ENCODE measurements around the gene MSANTD2.

Gene MSANTD2

GRCh38 chr11:124752471-124753102 lies 47.6 kb downstream of the MSANTD2 start:
- no peak for DNase-seq

GRCh38 chr11:124751741-124752470 lies 48.3 kb downstream of the MSANTD2 start, which contains the start of gene VSIG2:
VSIG2 (minus strand) TSS chr11:124752255; CDS start chr11:124752137, 118 bp downstream.
- DNase-seq = no peak

- no peak for DNase-seq
Observed at GRCh38 chr11:124751391-124751740, 48.8 kb downstream of the MSANTD2 start.

DNA sequence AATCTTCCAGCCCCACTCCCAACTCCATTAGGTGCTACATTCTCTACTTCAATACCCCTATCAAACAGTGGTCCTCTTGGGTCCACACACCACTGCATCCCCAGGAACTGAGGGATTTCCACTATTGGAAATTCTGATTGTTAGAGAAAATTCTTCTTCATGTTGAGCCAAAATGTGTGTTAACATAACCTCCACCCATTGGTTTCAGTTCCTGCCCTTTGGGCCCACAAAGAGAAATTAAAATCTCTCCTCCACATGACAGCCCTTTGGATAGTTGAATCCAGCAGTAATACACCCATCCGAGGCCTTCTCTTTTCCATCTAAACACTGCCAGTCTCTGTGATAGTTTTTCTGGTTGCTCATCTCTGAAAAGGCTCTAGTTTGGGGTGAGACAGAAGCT lies 50.3 kb downstream of the MSANTD2 start:
- no peak for DNase-seq

GRCh38 chr11:124748481-124749343 lies 51.5 kb downstream of the MSANTD2 start:
- no peak for DNase-seq

GRCh38 chr11:124748100-124748418 lies 52.1 kb downstream of the MSANTD2 start:
- no peak for DNase-seq

DNA sequence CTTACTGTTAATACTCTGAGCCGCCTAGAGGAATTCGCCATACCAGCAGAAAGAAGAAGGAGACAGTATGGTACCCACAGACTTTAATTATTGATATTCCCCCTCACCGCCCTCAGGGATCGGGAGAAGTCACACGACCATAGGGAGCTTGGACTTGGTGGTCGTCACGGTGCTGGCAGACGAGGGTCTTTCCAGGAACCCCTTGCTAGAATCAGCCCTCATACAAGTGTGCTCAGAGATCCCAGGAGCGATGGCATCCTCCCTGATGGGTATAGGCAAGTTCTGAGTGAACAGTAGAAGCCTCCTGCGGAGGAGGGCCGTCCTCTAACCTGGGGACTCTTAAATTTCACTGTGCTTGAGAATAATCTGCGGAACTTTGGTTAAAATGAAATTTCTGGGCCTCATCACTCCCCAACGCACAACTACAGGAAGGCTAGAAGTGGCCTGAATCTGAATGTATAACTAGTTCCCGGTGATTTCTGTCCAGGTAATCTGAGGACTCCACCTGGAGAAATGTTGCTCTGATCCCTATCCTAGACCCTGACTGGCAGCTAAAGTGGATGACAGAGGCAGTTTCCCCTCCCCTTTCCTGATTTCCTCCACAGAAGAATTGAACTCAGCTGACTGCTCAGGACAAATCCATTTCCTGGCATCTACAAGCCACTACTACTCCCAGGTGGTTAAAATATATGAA lies 52.7 kb downstream of the MSANTD2 start:
- no peak for DNase-seq

DNA sequence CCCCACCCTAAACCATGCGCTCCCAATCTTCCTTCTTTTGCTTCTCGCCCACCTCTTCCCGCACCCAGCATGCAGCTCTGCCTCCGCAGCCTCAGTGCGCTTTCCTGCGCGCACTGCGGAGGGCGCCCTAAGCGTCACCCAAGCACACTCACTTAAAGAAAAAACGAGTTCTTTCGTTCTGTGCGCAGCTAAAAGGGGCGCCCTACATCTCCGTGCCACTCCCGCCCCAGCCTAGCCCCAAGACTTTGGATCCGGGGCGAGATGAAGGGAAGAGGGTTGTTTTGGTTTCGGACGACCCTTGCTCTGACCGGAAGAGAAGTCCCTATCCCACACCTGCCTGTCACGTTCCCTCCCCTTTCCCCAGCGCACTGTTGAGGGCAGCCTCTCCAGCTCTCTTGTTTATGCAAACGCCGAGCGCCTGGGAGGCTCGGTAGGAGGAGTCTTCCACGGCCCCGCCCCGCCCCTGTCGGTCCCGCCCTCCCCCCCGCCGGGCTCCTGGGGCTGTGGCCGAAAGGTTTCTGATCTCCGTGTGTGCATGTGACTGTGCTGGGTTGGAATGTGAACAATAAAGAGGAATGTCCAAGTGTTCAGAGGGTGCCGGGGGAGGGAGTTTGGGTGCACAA lies 53.5 kb downstream of the MSANTD2 start:
- DNase-seq = peak; percentile 79

DNA sequence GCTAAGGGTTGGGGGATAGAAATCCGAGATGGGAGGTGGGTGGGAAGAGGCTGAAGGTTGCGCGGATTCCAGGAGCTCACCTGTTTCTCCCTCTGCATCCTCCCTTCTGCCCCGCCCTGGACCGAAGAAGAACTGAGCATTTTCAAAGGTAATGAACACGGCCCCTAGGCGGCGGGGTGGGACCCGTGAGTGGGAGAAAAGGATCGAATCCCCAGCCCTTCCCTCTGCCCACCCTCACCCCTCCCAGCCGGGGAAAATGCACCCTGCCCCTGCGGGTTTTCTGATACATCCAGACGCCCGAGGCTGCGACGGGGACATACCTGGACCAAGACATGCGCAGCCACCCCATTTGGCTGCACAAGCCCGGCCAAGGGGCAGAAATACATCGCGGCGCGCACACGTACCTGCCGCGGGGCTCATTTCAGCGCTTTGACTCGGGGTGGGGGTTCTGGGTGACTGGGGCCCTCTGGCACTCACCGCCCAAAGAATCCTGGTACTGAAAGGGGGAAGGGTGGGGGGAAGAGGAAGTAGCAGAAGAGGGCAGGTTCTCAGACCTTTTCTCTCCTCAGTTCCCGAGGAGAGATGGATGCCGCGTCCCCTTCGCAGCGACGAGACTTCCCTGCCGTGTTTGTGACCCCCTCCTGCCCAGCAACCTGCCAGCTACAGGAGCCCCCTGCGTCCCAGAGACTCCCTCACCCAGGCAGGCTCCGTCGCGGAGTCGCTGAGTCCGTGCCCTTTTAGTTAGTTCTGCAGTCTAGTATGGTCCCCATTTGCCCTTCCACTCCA lies 54.2 kb downstream of the MSANTD2 start:
- DNase-seq = peak; percentile 16

DNA sequence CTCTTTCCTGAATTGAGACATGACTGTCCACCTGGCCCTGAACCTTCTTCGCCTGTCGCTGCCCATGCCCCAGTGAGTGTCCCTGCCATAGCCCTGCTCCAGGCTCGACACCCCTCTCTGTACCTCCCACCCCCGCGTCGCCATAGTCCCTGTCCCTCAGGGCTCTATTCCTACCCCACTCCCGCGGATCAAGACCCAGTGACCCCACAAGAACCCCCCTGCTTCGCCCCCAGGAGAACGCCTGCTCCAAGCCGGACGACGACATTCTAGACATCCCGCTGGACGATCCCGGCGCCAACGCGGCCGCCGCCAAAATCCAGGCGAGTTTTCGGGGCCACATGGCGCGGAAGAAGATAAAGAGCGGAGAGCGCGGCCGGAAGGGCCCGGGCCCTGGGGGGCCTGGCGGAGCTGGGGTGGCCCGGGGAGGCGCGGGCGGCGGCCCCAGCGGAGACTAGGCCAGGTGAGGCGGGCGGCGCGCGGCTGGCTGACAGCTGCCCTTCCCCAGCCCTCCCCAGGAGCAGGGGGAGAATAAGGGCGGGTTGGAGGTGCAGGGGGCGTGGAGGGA lies 54.9 kb downstream of the MSANTD2 start:
- DNase-seq = no peak

DNA sequence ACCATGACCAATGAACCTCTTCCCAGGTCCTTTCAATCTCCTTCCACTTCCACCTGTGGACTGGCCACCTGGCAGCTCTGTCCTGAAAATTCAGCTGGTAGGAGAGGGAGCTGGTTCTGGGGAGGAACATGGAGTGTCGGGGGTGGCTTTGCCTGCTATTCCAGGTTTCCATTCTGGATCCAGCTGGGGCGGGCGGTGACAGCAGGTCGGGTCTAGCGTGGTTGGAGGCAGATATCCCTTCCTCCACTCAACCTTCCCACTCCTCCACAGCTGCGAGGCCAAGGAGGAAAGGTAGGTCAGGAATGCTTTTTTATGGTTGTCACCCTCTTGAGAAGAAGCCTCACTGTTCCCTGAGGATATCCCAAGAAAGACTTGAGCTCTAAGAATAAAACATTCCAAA lies 57.2 kb downstream of the MSANTD2 start:
- DNase-seq = no peak

DNA sequence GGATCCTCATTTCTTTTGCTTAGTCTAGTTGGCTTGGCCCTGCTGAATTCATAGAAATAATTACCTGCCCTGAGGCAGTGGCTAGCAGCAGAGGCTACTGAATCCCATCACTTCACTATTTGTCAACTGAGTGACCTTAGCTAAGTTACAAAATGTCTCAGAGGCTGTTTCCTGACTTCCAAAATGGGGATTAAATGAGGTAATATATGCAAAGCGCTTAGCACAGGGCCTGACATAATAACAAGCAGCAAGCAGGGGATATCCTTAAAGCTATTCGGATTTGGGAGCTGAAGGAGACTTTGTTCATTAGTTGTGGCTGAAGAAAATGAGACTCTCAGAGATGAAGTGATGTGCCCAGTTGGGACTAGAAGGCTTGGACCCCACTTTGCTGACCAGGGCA lies 57.7 kb downstream of the MSANTD2 start:
- DNase-seq = no peak

DNA sequence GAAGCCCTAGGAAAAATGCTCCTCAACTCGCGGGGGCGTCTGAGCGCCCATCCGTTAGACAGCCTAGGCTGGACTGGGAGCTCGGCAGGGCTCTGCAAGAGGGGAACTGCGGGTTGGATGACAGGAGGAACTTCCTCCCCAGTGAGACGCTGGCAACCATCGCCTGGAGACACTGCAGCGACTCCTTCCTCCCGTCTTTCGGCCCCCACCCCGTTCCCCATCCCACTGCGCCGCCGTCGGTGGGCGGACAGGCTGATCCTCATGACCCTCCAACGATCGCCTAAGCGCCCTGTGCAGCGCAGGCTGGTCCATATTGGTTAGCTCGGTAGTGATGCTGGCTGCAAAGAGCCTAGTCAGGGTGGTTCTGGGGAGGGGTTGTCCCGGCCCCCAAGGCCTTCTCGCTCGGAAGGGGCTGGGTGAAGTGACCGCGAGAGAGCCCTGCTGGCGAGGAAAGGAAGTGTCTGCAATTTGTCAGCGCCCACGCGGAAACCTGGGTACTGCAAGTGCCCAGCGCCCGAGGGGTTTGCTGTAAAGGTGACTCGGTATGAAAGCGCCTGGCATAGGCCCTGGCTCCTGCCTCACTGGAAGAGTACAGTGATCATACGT lies 59.8 kb downstream of the MSANTD2 start:
- peak; percentile 53 for DNase-seq

DNA sequence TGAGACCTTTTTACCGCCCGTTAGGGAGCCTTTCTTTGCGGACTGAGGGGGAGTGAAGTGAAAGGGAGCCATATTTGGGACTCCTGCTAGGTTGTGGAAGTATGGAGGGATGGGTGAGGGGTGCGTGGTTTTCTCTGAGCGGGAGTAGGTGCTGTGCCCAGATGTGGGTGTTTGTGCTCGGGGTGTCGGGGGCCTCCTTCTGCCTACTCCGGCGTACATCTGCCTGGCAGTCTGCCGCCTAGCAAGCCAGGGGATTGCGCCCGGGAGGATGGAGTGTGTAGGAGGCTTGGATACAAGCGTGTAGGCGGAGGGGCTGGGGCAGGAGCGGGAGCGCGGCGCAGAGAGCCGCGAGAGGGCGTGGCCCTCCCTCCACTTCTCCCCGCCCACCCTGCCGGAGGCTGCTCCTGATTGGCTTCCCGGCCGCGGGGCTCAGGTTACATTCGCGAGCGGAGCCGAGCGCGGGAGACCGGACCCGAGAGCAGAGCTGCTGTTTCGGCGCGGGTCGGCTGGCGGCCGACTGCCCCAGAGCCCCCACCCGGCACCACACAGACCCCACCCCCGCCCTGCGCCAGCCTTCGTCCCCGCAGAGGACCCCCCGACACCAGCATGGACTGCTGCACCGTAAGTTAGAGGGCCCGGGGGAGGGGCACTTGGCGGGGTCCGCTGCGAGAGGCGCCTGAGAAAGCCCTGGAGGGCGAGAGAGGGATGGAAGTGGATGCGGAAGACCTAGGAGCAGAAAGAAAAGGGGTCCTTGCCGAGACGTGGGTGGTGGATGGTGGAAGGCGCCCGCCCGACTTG lies 60.5 kb downstream of the MSANTD2 start, which contains the start of gene NRGN:
Gene NRGN (plus strand): TSS at position 464 of the 798 bp plus-strand sequence. CDS start 143 bp downstream, at position 607.
- peak; percentile 69 for DNase-seq

DNA sequence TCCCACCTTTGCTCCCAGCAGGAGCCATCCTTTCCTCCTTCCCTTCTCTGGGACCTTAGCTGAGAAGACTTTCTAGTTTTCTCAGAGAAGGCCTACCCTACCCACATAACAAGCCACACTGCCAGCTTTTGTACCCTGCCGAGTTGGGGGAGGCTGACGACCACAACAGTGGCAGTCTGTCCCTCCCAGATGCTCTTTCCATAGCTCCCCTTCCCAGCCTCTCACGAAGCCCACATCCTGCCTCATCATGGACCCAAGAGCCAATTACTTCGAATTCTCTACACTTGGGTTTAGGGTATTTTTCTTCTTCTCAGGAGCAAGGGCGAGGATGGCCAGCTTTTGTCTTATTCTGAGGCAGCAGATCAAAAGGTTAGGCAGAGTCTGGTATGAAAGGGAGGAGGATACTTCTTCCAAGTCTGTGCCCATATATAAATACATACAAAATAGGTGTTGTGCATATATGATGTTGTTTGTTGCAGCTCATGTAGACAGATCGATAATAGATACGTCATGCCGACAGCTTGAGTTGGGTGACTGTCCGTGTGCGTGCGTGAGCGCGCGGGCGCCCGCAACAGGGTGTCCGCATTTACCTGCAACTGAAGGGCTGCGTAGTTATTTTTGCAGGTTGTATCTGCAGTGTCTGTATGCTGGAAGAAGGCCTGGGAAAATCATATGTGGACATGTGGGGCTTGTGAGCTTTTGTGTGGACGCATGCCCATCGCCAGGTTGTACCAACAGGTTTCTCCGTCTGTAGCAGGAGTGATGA lies 61.3 kb downstream of the MSANTD2 start:
- no peak for DNase-seq

- no peak for DNase-seq
Observed at GRCh38 chr11:124737638-124738305, 62.4 kb downstream of the MSANTD2 start.

GRCh38 chr11:124736736-124737135 lies 63.5 kb downstream of the MSANTD2 start:
- DNase-seq = no peak

DNA sequence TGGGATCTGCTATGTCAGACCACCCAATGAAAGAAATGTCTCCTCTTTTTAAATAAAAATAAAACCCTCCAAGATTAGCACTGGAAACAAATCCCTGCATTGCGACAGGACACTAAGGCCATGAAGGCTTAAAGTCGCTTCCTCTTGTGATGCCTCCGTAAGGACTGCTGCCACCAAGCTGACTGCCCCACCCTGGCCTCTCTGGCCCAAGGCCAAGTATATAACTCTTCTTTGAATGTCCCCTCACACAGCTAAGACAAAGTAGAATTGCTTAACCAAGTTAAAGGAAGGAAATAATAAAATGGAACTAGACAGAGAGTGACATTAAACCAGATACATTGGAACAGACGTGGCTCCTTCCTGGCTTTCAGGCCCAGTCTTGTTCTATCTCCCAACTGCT lies 68.0 kb downstream of the MSANTD2 start:
- no peak for DNase-seq

DNA sequence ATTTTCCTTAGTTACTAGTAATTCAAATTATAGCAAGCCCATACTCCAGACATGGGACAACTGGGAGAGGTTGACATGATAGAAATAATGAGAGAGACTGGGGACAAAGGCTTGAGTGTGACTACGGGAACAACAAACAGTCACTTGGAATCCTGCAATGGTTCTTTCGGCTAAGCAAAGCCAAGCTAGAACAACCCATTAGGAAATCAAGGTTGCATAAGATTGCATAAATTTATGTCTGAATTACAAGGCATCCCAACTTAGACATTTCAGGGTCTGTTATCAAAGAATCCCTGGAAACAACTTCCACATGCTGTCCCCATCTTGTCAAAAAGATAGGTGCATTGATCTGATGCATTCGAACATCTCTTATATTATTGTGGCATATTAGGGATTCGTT lies 70.6 kb downstream of the MSANTD2 start:
- DNase-seq = no peak
